Measurements from ENCODE around the gene SMCO1. TPM values are rescaled to one million over a fixed set of nuclear protein-coding genes. Genes with fewer than 3 reads are reported as not detected.
"Not testable (repeated sequence)": the region's sequence is repeated elsewhere in the genome, so short reads cannot be mapped to it uniquely, and the experiment has no call there.

Gene SMCO1
- total and polyA plus RNA-seq, 4 donors: not detected

DNA sequence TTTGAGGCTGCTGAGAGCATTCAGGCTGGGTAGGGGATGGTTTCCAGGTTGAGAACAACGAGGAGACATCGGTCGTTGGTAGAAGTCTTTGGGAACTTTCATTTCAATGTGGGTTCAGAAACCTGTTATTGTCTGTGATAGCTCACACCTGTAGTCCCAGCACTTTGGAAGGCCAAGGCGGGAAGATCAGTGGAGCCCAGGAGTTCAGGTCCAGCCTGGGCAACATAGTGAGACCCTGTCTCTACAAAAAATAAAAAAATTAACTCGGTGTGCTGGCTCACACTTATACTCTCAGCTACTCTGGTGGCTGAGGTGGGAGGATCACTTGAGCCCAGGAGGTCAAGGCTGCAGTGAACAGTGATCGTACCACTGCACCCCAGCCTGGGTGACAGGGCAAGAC, 10.6 kb downstream of the SMCO1 start:
- no peak overlapping the region for H3K9ac ChIP-seq (ENCODE audit: insufficient read depth in 1 of 2, low read length in 2 of 2)
- H3K9me3 ChIP-seq (ENCODE audit: control insufficient read depth in 4 of 4, insufficient read depth in 3 of 4, low read length in 3 of 4): peaks cover 0 to 7% (median 3%) of the 10 kb centered on the region in 4 donors
- peak overlapping the region in 1 of 2 donors; percentile 96 for H3K27ac ChIP-seq (ENCODE audit: low read depth in 1 of 2, low read length in 1 of 2)
- H3K27me3 ChIP-seq (ENCODE audit: control insufficient read depth in 3 of 3, insufficient read depth in 3 of 3, low read length in 2 of 3): no peaks in the 10 kb centered on the region
- DNase-seq (no peak), ATAC-seq (ENCODE audit: insufficient read depth, low FRiP score) (no peak)
- WGBS, 2 donors: 97 to 98% methylated on average over 6 of the region's 6 CpGs
- peaks cover 0 to 4% (median 2%) of the 10 kb centered on the region in 4 donors for H3K36me3 ChIP-seq (ENCODE audit: control insufficient read depth in 4 of 4, insufficient read depth in 4 of 4, low read length in 4 of 4)
- peaks cover 0 to 13% (median 5%) of the 10 kb centered on the region in 5 donors for H3K4me1 ChIP-seq (ENCODE audit: control insufficient read depth in 5 of 5, insufficient read depth in 5 of 5, low read length in 5 of 5)
- TF ChIP-seq, protein P1, sequence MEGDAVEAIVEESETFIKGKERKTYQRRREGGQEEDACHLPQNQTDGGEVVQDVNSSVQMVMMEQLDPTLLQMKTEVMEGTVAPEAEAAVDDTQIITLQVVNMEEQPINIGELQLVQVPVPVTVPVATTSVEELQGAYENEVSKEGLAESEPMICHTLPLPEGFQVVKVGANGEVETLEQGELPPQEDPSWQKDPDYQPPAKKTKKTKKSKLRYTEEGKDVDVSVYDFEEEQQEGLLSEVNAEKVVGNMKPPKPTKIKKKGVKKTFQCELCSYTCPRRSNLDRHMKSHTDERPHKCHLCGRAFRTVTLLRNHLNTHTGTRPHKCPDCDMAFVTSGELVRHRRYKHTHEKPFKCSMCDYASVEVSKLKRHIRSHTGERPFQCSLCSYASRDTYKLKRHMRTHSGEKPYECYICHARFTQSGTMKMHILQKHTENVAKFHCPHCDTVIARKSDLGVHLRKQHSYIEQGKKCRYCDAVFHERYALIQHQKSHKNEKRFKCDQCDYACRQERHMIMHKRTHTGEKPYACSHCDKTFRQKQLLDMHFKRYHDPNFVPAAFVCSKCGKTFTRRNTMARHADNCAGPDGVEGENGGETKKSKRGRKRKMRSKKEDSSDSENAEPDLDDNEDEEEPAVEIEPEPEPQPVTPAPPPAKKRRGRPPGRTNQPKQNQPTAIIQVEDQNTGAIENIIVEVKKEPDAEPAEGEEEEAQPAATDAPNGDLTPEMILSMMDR (IDR thresholded peaks at IDR 0.05; ENCODE audit: control extremely low read depth, extremely low read depth): no peak
- H3K4me3 ChIP-seq: no peak overlapping the region

DNA sequence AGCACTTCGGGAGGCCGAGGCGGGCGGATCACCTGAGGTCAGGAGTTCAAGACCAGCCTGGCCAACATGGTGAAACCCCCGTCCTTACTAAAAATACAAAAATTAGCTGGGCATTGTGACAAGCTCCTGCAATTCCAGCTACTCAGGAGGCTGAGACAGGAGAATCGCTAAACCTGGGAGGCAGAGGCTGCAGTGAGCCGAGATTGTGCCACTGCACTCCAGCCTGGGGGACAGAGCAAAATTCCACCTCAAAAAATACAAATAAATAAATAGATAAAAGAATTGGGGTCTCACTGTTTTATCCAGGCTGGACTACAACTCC, 11.1 kb downstream of the SMCO1 start:
- not testable (repeated sequence) for H3K36me3 ChIP-seq (ENCODE audit: control insufficient read depth in 4 of 4, insufficient read depth in 4 of 4, low read length in 4 of 4); H3K9me3 ChIP-seq (ENCODE audit: control insufficient read depth in 4 of 4, insufficient read depth in 3 of 4, low read length in 3 of 4); DNase-seq; ATAC-seq (ENCODE audit: insufficient read depth, low FRiP score); H3K27me3 ChIP-seq (ENCODE audit: control insufficient read depth in 3 of 3, insufficient read depth in 3 of 3, low read length in 2 of 3)
- Histone ChIP-seq H3K27ac (ENCODE audit: low read depth in 1 of 2, low read length in 1 of 2) (peak overlapping the region; percentile 96 to 98), H3K4me1 (ENCODE audit: control insufficient read depth in 5 of 5, insufficient read depth in 5 of 5, low read length in 5 of 5) (peaks cover 0 to 13% (median 5%) of the 10 kb centered on the region in 5 donors), H3K4me3 (peak overlapping the region; percentile 71), H3K9ac (ENCODE audit: insufficient read depth in 1 of 2, low read length in 2 of 2) (peak overlapping the region in 1 of 2 donors; percentile 37)
- WGBS, 2 donors: 23 to 28% methylated on average over 7 of the region's 7 CpGs

DNA sequence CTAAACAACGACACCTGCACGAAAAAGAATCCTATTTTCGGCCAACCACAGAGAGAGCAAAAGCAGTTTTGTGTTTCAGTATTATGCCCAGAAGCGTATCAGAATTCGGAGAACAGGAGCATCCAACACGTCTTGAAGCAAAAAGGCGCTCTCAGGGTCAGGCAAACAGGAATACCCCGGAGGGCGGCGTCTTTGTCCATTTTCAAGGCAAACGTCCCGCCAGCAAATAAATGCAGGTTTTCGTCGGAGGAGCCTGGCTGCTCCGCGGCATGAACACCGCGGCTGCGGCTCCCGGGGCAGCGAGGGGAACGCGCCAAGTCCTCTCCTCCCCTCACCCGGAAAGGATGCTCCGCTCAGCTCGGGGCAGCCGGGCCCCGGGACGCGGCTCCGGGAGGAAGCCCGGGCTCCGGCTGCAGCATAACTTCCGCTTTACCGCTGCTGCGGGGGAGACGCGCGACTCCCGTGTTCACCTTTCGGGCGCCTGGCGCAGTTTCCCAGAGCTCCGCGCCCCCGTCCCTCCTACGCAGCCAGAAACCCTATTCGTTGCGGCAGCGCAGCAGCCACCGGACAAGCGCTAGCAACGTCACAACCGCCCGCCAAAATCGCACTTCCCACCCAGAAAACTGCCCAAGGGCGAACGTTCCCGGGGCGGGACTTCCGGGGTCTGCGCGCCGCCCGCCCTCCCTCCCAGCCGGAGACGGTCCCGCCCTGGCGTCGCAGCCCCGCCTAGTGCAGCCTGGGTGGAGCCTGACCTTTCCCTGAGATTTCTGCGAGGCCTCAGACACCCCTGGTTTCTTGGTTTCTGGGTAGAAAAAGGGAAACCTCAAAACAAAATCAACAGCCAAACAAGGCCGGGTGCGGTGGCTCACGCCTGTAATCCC, 11.7 kb downstream of the SMCO1 start, which contains the start of gene RNF168:
TSS of gene RNF168 (minus strand) at position 573 of the 881 bp plus-strand sequence. CDS start 595 bp downstream, outside the sequence.
- TF ChIP-seq, protein P1 (IDR thresholded peaks at IDR 0.05; ENCODE audit: control extremely low read depth, extremely low read depth): no peak
- Histone ChIP-seq H3K9ac (ENCODE audit: insufficient read depth in 1 of 2, low read length in 2 of 2) (peak within 1 kb of the TSS; percentile 67 to 81), H3K4me1 (ENCODE audit: control insufficient read depth in 5 of 5, insufficient read depth in 5 of 5, low read length in 5 of 5) (peaks cover 0 to 13% (median 5%) of the 10 kb centered on the region in 5 donors), H3K9me3 (ENCODE audit: control insufficient read depth in 4 of 4, insufficient read depth in 3 of 4, low read length in 3 of 4) (peaks cover 0 to 7% (median 3%) of the 10 kb centered on the region in 4 donors), H3K4me3 (peak within 1 kb of the TSS; percentile 71), H3K27me3 (ENCODE audit: control insufficient read depth in 3 of 3, insufficient read depth in 3 of 3, low read length in 2 of 3) (no peaks in the 10 kb centered on the region), H3K27ac (ENCODE audit: low read depth in 1 of 2, low read length in 1 of 2) (peak within 1 kb of the TSS; percentile 96 to 98), H3K36me3 (ENCODE audit: control insufficient read depth in 4 of 4, insufficient read depth in 4 of 4, low read length in 4 of 4) (peaks cover 0 to 4% (median 3%) of the 10 kb centered on the region in 4 donors)
- WGBS, 2 donors: 0% methylated on average over 75 of the region's 75 CpGs
- DNase-seq (peak; percentile 96 to 98 (median 97)), ATAC-seq (ENCODE audit: insufficient read depth, low FRiP score) (peak; percentile 88)

DNA sequence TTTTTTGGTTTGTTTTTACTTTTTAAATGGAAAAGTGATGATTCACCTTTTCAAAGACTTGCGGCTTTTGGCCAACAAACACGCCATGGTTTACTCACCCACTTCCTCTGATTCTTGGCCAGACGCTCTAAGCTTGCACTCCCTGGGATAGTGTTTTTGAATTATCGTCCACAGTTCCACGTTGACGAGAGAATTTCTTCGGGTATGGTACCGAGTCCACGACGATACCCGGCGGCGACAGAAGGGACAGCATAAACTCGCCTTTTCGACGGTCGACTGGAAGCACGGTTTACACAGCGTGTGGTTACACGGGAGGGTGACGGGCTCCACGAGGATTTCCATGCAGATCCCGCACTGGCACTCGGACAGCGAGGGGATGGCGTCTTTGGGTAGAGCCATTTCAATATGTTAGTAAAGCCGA, 12.4 kb downstream of the SMCO1 start:
- Histone ChIP-seq H3K9me3 (ENCODE audit: control insufficient read depth in 4 of 4, insufficient read depth in 3 of 4, low read length in 3 of 4) (peaks cover 0 to 7% (median 3%) of the 10 kb centered on the region in 4 donors), H3K36me3 (ENCODE audit: control insufficient read depth in 4 of 4, insufficient read depth in 4 of 4, low read length in 4 of 4) (peaks cover 0 to 6% (median 3%) of the 10 kb centered on the region in 4 donors), H3K9ac (ENCODE audit: insufficient read depth in 1 of 2, low read length in 2 of 2) (peak overlapping the region; percentile 67 to 81), H3K27me3 (ENCODE audit: control insufficient read depth in 3 of 3, insufficient read depth in 3 of 3, low read length in 2 of 3) (no peaks in the 10 kb centered on the region), H3K27ac (ENCODE audit: low read depth in 1 of 2, low read length in 1 of 2) (peak overlapping the region; percentile 96 to 98), H3K4me1 (ENCODE audit: control insufficient read depth in 5 of 5, insufficient read depth in 5 of 5, low read length in 5 of 5) (peaks cover 0 to 13% (median 5%) of the 10 kb centered on the region in 5 donors), H3K4me3 (peak overlapping the region; percentile 71)
- peak; percentile 52 to 72 (median 70) for DNase-seq
- TF ChIP-seq, protein P1 (IDR thresholded peaks at IDR 0.05; ENCODE audit: control extremely low read depth, extremely low read depth): no peak
- ATAC-seq (ENCODE audit: insufficient read depth, low FRiP score): peak; percentile 39
- 0% methylated on average over 27 of the region's 27 CpGs for WGBS, 2 donors
